Measurements from ENCODE around the gene KCNJ14.
A peak's percentile ranks its signal among the peaks of the same experiment; 100 is the strongest.

KCNJ14 gene

DNA sequence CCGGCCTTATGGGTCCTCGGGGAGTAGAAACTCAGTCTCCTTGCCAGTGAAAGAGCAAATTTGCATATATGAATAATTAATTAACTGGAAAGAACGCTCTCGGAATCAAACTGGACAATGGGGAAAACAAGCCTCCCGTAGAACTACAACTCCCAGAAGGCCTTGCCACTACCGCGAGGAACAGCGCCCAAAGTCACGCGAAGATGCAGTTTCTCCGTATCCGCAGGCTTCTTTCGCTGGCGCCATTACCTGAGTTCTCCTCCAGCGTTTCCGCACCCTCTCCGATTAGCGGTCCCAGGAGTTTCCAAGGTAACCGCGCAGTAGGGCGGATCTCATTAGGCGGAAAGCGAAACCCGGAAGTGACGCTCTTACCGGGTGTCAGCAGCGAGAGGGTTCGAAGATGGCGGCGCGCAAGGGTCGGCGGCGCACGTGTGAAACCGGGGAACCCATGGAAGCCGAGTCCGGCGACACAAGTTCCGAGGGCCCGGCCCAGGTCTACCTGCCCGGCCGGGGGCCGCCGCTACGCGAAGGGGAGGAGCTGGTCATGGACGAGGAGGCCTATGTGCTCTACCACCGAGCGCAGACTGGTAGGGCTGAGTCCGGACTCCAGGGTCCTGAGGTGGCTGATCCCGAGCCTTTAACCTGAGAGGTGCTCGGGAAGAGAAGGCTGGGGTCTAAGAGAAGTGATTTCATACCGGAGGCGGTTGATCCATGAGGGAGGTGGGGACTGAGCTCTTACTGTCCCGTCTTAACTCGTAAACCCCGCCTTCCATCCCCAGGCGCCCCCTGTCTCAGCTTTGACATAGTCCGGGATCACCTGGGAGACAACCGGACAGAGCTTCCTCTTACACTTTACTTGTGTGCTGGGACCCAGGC lies 9.5 kb upstream of the KCNJ14 start, which contains the start of gene GRWD1:
GRWD1 (plus strand) TSS at position 378 of the 876 bp plus-strand sequence; CDS start at position 401, 23 bp downstream.
- peak; percentile 88 for DNase-seq (ENCODE audit: low read depth)

DNA sequence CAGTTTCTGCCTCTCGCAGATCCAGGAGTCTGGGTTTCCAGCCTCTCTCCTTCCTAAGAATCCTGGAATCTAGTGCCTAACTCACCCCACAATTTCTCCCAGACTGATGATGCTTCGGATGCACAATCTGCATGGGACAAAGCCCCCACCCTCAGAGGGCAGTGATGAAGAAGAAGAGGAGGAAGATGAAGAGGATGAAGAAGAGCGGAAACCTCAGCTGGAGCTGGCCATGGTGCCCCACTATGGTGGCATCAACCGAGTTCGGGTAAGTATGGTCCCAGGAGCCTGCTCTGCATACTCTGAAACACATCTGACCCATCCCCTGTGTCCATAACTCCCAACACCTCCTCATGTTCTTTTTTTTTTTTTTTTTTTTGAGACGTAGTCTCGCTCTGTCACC lies 8.8 kb upstream of the KCNJ14 start:
- DNase-seq (ENCODE audit: low read depth): no peak

GRCh38 chr19:48448563-48448962 lies 6.8 kb upstream of the KCNJ14 start:
- DNase-seq (ENCODE audit: low read depth): no peak

DNA sequence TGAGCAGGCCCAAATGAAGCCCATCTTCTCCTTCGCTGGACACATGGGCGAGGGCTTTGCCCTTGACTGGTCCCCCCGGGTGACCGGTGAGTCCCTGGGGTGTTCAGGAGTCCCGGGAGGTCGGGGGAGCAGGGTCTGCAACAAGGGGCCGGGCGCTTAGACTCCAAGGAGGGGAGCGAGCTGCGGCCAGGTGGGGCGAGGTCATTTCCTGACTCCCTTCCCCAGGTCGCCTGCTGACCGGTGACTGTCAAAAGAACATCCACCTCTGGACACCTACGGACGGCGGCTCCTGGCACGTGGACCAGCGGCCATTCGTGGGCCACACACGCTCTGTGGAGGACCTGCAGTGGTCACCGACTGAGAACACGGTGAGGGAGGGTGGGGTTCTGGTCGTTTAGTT lies 4.9 kb upstream of the KCNJ14 start:
- DNase-seq (ENCODE audit: low read depth): no peak

GRCh38 chr19:48450863-48451262 lies 4.5 kb upstream of the KCNJ14 start:
- DNase-seq (ENCODE audit: low read depth): no peak

- DNase-seq (ENCODE audit: low read depth): no peak
Measured at GRCh38 chr19:48451624-48452023, 3.8 kb upstream of the KCNJ14 start.

GRCh38 chr19:48452289-48453190 lies 2.8 kb upstream of the KCNJ14 start:
- no peak for DNase-seq (ENCODE audit: low read depth)

GRCh38 chr19:48454150-48454730 lies 1.1 kb upstream of the KCNJ14 start:
- no peak for DNase-seq (ENCODE audit: low read depth)

- DNase-seq (ENCODE audit: low read depth): no peak
Measured at GRCh38 chr19:48455908-48456562, 661 bp downstream of the KCNJ14 start.

DNA sequence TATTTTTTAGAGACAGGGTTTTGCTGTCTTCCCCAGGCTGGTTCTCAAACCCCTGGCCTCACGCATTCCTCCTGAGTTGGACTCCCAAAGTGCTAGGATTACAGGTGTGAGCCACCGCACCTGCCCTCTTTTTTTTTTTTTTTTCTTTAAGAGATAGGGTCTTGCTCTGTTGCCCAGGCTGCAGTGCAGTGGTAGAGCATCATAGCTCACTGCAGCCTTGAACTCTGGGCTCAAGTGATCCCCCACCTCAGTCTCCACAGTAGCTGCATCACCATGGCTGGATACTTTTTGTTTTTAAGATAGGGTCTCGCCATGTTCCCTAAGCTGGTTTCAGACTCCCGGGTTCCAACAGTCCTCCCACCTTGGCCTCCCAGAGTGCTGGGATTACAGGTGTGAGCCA lies 1.5 kb downstream of the KCNJ14 start:
- DNase-seq (ENCODE audit: low read depth): no peak

- no peak for DNase-seq (ENCODE audit: low read depth)
Measured at GRCh38 chr19:48458016-48458415, 2.6 kb downstream of the KCNJ14 start.

DNA sequence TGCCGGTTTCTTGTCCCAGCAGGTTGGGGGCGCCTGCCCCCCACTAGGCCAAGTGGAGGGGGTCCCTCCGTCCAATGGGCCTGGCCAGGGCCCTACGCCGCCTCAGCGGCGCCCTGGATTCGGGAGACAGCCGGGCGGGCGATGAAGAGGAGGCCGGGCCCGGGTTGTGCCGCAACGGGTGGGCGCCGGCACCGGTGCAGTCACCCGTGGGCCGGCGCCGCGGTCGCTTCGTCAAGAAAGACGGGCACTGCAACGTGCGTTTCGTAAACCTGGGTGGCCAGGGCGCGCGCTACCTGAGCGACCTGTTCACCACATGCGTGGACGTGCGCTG lies 6.2 kb downstream of the KCNJ14 start:
- DNase-seq (ENCODE audit: low read depth): no peak

DNA sequence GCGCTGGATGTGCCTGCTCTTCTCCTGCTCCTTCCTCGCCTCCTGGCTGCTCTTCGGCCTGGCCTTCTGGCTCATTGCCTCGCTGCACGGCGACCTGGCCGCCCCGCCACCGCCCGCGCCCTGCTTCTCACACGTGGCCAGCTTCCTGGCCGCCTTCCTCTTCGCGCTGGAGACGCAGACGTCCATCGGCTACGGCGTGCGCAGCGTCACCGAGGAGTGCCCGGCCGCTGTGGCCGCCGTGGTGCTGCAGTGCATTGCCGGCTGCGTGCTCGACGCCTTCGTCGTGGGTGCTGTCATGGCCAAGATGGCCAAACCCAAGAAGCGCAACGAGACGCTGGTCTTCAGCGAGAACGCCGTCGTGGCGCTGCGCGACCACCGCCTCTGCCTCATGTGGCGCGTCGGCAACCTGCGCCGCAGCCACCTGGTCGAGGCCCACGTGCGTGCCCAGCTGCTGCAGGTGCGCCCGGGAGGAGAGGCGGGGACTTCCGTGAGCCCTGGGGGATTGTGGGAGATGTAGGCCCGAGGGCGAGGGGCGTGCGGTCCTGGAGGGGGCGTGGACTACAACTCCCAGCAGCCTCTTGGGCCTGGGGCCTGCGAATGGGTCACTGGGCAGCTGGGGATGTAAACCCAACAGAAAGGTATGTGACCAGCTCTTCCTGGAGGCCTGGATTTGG lies 6.7 kb downstream of the KCNJ14 start:
- no peak for DNase-seq (ENCODE audit: low read depth)

GRCh38 chr19:48465215-48465614 lies 9.8 kb downstream of the KCNJ14 start:
- DNase-seq (ENCODE audit: low read depth): no peak

DNA sequence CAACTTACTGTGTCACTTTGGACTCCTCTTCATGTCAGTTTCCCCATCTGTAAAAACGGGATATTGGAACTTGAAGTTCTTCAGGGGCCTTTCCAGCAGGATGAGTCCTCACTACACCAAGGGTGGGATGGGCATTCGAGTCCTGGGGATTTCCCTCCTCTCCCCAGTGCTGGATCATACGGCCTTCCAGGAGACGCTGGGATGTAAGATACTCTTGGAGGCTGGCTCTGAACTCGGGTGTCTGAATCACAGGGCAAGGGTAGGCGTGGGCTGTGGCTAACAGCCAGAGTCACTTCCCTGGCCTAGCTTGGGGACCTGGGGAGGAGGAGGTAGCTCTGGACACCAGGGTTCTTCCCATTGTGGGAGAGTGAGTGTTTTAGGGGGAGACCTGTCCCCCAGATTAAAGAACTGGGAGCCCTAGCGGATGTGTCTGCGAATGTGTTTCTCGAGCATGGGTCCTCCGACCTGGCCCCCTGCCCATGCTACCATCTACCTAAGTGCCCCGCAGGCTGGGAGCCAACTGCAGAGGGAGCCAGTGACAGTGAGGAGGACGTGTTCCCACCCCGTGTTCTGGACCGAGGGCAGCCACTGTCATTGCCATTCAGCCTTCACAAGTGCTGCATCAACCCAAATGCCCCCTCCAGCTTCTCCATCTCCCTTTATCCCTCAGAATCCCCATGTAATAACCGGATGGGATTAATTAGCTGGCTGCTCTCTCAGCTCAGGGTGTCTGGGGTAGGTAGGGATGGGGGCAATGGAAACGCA lies 11.4 kb downstream of the KCNJ14 start:
- DNase-seq (ENCODE audit: low read depth): no peak

DNA sequence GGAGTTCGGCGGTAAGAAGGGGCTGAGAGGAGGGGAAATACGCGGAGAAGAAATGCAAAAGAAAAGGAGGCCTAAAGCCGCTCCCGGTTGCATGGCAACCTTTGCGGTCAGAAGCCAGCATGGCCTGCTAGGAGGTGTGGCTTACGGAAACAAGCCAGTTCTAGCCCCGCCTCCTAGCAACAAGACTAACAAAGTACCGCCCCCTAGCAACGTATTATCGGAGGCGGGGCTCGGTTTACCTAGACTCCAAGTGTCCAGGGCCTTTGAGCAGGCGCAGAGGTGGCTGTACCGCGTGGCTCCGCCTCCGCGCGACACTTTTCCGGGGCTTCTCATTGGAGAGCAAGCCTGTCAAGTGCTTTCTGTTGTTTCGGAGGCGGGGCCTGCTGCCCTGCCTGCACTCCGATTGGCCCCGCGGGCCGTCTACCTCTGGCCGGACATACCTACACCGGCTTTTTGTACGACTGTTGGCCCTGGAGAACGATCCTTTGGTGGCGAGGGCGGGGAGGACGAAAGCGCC lies 13.5 kb downstream of the KCNJ14 start:
- DNase-seq (ENCODE audit: low read depth): peak; percentile 99

GRCh38 chr19:48469289-48469881 lies 14.0 kb downstream of the KCNJ14 start, which contains the start of gene CYTH2:
Gene CYTH2, plus strand, starts transcription at chr19:48469369. Its CDS starts 139 bp downstream, at chr19:48469508.
- DNase-seq (ENCODE audit: low read depth): peak; percentile 49

DNA sequence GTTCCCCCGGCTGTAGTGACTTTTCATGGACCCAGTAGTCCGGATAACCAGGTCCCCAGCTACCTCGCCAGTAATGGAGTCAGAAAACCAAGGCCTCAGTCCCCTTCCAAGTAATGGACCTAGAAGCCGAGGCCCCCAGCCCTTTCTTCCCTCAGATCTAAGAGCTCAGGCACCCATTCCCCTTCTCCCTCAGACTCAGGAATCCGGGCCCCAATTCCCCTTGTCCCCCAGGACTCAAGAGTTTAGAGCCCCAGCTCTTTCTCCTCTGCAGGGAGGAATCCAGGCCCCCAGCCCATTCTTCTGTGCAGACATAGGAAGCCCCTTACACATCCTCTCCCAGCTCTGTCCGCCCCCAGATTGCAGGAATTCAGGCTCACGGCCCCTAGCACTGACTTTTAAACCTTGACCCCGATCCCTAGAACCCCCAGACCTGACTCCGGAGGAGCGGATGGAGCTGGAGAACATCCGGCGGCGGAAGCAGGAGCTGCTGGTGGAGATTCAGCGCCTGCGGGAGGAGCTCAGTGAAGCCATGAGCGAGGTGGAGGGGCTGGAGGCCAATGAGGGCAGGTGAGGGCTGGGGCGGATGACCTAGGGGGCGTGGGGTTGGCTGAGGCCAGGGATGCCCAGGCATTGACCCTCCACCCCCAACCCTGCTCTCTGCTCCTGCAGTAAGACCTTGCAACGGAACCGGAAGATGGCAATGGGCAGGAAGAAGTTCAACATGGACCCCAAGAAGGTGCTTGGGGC lies 14.7 kb downstream of the KCNJ14 start:
- DNase-seq (ENCODE audit: low read depth): no peak

DNA sequence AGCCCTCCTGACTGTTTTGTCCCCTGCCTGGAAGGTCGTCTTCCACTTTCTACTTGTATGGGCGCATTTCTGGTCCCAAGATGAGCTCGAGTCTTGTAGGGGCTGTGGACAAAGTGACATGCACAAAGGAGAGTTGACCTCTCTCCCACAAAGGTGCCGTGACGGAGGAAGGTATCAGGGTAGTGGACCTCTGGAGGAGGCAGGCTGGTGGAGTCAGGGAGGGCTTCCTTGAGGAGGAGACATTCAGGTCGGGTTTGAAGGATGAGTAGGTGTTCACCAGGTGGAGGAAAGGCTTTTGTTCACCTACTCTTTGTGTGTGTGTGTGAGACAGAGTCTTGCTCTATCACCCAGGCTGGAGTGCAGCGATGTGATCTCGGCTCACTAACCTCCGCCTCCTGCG lies 15.5 kb downstream of the KCNJ14 start:
- DNase-seq (ENCODE audit: low read depth): no peak
